ENCODE data around the gene OR4D1.

The OR4D1 gene

GRCh38 chr17:58195518-58196123, 47.4 kb downstream of the OR4D1 start:
- no peak for DNase-seq (ENCODE audit: extremely low spot score)
- POLR2A ChIA-PET = no interaction called here
- TF ChIP-seq CTCF (IDR thresholded peaks at IDR 0.05; ENCODE audit: control extremely low read depth, extremely low read depth, low read depth, missing control alignments) = no peak
- CTCF ChIA-PET = no interaction called here

GRCh38 chr17:58196610-58197009, 48.4 kb downstream of the OR4D1 start:
- POLR2A ChIA-PET = no interaction called here

GRCh38 chr17:58200024-58200633, 51.9 kb downstream of the OR4D1 start:
- CTCF ChIA-PET = interaction anchor here (0.7 to 5.4 kb wide), 39 partner anchors 8 to 417 kb away, joined by 3 to 77 read pairs (median 4); partner anchors contain the start of genes EPX, MKS1 and RNF43
- TF ChIP-seq CTCF (IDR thresholded peaks at IDR 0.05; ENCODE audit: control extremely low read depth, extremely low read depth, low read depth, missing control alignments) = peak; percentile 74
- DNase-seq (ENCODE audit: extremely low spot score) = peak; percentile 72
- POLR2A ChIA-PET = no interaction called here

More at GRCh38 chr17:58196610-58197009, 48.4 kb downstream of the OR4D1 start:
- CTCF ChIA-PET = no interaction called here
- no peak for TF ChIP-seq CTCF (IDR thresholded peaks at IDR 0.05; ENCODE audit: control extremely low read depth, extremely low read depth, low read depth, missing control alignments)
- no peak for DNase-seq (ENCODE audit: extremely low spot score)

- no peak for DNase-seq (ENCODE audit: extremely low spot score)
- TF ChIP-seq CTCF (IDR thresholded peaks at IDR 0.05; ENCODE audit: control extremely low read depth, extremely low read depth, low read depth, missing control alignments) = no peak
- ChIA-PET CTCF (interaction anchor here (1.0 to 5.4 kb wide), 4 partner anchors 12 to 244 kb away, joined by 3 to 38 read pairs (median 15); partner anchors contain the start of genes EPX and MKS1), POLR2A (no interaction called here)
Observed at GRCh38 chr17:58202859-58203258, 54.7 kb downstream of the OR4D1 start.

GRCh38 chr17:58204796-58205195, 56.6 kb downstream of the OR4D1 start:
- ChIA-PET CTCF (interaction anchor here (0.7 to 1.0 kb wide), 2 partner anchors 13 to 14 kb away, joined by 3 to 4 read pairs; partner anchors contain the start of genes EPX and MKS1), POLR2A (no interaction called here)
- DNase-seq (ENCODE audit: extremely low spot score) = no peak
- no peak for TF ChIP-seq CTCF (IDR thresholded peaks at IDR 0.05; ENCODE audit: control extremely low read depth, extremely low read depth, low read depth, missing control alignments)

- CTCF ChIA-PET = interaction anchor here (1.1 to 1.3 kb wide), 2 partner anchors 33 to 44 kb away, joined by 3 to 5 read pairs; partner anchors contain the start of gene LPO
- no peak for TF ChIP-seq CTCF (IDR thresholded peaks at IDR 0.05; ENCODE audit: control extremely low read depth, extremely low read depth, low read depth, missing control alignments)
- POLR2A ChIA-PET = no interaction called here
- DNase-seq (ENCODE audit: extremely low spot score) = no peak
Observed at GRCh38 chr17:58205936-58206335, 57.8 kb downstream of the OR4D1 start.

All from GM10248 (cell line).